ENCODE results near the gene BCAS1.

BCAS1 gene

DNA sequence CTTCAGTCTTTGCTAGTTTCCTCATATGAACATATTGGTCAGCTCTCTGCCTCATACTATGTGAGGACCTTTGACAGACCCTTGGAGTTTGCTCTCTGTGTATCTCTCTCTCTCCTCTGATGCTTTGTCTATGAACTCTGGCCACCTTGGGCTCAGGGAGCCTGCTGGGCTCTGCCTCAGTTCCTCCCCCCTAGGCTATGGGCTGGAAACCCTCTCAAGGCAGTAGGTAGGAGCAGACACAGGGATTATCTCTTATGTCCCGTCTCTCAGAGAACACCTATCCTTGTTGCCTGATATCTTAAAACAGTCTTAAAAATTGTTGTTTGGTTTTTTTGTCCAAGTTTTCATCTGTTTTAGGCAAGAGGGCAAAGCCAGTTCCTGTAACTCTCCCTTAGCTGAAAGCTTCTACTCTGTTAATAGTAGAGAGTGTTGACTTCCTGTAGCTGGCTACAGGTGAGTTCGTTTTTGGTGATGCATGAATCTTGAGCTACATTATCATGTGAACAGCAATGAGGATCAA is 68.3 kb downstream of the BCAS1 start:
- no peak overlapping the region for H3K27ac ChIP-seq
- TF ChIP-seq ZFX (IDR thresholded peaks at IDR 0.05) = no peak
- TF ChIP-seq, protein P1, sequence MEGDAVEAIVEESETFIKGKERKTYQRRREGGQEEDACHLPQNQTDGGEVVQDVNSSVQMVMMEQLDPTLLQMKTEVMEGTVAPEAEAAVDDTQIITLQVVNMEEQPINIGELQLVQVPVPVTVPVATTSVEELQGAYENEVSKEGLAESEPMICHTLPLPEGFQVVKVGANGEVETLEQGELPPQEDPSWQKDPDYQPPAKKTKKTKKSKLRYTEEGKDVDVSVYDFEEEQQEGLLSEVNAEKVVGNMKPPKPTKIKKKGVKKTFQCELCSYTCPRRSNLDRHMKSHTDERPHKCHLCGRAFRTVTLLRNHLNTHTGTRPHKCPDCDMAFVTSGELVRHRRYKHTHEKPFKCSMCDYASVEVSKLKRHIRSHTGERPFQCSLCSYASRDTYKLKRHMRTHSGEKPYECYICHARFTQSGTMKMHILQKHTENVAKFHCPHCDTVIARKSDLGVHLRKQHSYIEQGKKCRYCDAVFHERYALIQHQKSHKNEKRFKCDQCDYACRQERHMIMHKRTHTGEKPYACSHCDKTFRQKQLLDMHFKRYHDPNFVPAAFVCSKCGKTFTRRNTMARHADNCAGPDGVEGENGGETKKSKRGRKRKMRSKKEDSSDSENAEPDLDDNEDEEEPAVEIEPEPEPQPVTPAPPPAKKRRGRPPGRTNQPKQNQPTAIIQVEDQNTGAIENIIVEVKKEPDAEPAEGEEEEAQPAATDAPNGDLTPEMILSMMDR (conservative IDR thresholded peaks at IDR 0.05) = no peak

DNA sequence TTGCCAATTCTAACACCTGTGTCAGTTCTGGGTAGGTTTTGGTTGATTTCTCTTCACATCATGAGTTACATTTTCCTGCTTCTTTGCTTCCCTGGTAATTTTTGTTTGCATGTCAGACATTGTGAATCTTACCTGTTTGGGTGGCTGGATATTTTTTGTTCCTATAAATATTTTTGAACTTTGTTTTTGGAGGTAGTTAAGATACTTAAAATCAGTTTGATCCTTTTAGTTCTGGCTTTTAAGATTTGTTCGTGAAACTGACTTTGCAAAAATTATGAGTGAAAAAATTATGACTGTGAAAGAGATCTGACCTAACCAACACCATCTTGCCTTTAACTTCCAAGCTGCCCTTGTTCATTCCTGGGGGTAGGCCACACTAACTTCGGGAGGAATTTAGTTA is 69.5 kb downstream of the BCAS1 start:
- TF ChIP-seq, protein P1 (conservative IDR thresholded peaks at IDR 0.05) = no peak
- no peak for TF ChIP-seq ZFX (IDR thresholded peaks at IDR 0.05)
- no peak overlapping the region for H3K27ac ChIP-seq

DNA sequence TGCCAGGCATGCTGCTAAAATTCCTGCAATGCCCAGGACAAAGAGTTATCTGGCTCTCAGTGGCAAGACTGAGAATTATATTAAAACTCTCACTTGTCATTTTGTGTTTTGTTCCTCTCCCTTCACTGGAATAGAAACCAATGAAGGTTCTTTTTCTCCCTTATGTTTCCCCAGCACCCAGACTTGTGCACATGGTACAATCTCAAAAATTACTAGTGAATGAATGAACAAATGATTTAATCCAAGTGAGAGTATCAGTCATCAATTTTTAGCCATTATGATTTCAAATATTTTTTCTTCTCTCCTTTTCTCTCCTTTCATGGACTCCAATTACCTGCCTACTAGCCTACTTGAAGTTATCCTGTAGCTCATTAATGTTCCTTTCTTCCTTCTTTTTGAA is 70.1 kb downstream of the BCAS1 start:
- H3K27ac ChIP-seq = no peak overlapping the region
- TF ChIP-seq ZFX (IDR thresholded peaks at IDR 0.05) = no peak
- TF ChIP-seq, protein P1 (conservative IDR thresholded peaks at IDR 0.05) = no peak

DNA sequence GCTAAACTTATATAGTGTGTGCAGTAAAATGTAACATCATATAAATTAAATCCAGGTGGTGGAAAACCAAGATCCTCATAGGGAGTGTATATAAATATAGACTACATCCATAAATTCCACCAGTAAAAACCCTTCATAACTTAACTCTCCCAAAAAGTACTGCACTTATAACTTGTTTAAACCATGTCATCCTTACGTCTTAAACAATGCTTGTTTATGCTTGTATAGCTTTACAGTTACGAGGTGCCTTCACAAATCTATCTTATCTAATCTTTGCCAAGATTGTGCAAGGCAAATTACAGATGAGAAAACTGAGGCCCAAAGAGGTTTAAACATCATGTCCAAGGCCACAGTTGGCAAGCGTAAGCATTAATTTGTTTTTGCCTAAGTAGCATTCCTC is 71.3 kb downstream of the BCAS1 start:
- TF ChIP-seq, protein P1 (conservative IDR thresholded peaks at IDR 0.05) = no peak
- no peak for TF ChIP-seq ZFX (IDR thresholded peaks at IDR 0.05)
- H3K27ac ChIP-seq = no peak overlapping the region

DNA sequence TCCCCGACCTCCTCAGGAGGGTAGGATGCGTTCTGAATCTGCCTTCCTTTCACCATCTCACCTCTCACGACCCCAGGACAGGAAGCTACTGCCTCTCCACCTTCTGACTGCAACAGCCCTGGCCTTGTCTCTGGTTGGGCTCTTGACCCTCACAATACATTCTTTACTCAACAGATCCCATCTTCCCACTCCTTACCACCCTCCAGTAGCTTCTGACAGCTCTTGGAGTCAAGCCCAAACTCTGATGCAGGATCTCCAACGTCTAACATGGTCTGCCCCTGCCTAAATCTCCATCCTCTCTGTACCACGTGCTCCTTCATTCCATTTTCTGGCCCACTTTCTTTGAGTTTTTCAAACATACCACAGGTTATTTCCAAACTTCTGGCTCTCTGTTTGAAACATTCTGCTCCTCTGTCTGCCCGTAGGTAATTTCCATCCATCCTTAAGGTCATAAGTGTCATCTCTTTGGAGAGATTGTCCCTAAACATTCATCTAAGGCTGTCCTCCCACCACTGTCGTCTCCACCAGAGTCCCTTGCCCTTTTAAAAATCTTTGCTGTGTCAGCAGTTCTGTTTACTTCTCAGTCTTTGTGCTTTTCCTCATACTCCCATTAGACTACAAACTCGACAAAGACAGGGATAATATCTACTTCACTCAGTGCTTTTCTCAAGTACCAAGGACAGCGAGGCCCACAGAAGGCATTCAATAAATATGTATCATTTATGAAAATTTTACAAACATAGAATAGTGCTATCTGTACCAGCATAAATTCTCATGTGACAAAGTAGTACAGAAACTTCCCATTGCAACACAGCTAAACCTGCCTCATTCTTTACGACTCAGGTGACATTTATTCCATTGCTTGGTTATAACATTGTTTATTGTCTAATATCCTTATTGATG is 73.6 kb downstream of the BCAS1 start:
- no peak overlapping the region for H3K27ac ChIP-seq
- TF ChIP-seq ZFX (IDR thresholded peaks at IDR 0.05) = no peak
- TF ChIP-seq, protein P1 (conservative IDR thresholded peaks at IDR 0.05) = no peak

DNA sequence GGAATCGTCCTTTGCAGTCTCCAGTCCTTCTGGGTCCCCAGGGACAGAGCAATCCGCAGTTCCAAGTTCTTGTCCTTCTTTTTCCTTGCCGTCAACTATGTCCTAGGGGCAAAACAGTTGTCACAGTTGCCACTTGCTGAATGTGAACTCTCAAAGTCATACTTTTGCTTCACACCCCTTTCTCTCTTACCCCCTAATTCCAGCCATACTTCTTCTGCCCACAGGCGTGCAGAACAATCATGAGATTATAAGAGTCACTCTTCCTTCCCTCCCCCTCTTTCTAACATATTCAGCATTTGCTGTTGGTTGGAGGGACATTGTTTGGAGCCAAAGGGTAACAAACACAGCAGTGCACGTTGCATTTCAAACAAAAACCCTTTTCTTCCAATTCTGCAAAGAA is 74.4 kb downstream of the BCAS1 start:
- no peak for TF ChIP-seq ZFX (IDR thresholded peaks at IDR 0.05)
- TF ChIP-seq, protein P1 (conservative IDR thresholded peaks at IDR 0.05) = no peak

DNA sequence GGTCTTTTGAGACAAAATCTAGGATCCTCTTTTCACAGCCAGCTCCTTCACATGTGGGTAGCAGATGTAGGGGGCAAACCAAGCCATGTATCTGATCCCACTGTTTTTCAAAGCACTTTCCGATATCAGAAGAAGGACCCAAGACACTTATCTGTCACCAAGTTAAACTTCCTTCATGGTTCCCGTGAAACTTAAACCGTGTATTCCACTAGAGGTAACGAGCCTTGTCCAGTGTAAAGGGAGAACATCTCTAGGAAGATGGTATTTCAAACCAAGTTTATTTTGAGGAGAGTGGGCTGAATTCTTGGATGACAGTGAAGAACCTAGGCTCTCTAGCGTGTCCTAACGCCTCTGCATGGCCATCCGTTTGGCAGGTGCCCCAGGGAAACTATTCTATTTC is 76.3 kb downstream of the BCAS1 start:
- no peak overlapping the region for H3K27ac ChIP-seq
- TF ChIP-seq, protein P1 (conservative IDR thresholded peaks at IDR 0.05) = no peak
- TF ChIP-seq ZFX (IDR thresholded peaks at IDR 0.05) = no peak

More for the DNA sequence above, 74.4 kb downstream of the BCAS1 start:
- H3K27ac ChIP-seq = no peak overlapping the region

Data from C4-2B (cell line).